GM23338 (cell line): Measurements from ENCODE around the gene NEMP1.

Experiments used
- EZH2 ChIP-seq: fragments of 200-600 bp; sonication (generic); IDR thresholded peaks from one replicate; pipeline ENCODE4 v1.8.0; 2017; ENCODE audit warnings: antibody characterized with exemption, mild to moderate bottlenecking, low read depth; ENCODE audit not compliant: unreplicated experiment
- EZH2phosphoT487 ChIP-seq: fragments of 200-600 bp; sonication (generic); IDR thresholded peaks from one replicate; pipeline ENCODE4 v1.8.1; 2018; ENCODE audit warnings: antibody characterized with exemption; ENCODE audit not compliant: unreplicated experiment
- POLR2AphosphoS5 ChIP-seq: IDR thresholded peaks from 2 replicates; pipeline ENCODE4 v1.6.1; 2016; ENCODE audit warnings: antibody characterized with exemption, low read depth
- TF ChIP-seq, protein P1 (sequence below), 2 experiments: fragments of 200-600 bp in 1 of 2; sonication (generic) in 1 of 2; conservative IDR thresholded peaks; 2 replicates each; pipeline versions ENCODE4 v1.5.1 to v1.6.1; 2016 to 2017; ENCODE audit warnings: antibody characterized with exemption in 2 of 2, low read depth in 2 of 2, mild to moderate bottlenecking in 2 of 2, moderate library complexity in 1 of 2
- TF ChIP-seq, protein P2 (sequence below): IDR thresholded peaks from one replicate; pipeline ENCODE4 v1.6.1; 2018; ENCODE audit warnings: antibody characterized with exemption; ENCODE audit not compliant: unreplicated experiment

DNA sequence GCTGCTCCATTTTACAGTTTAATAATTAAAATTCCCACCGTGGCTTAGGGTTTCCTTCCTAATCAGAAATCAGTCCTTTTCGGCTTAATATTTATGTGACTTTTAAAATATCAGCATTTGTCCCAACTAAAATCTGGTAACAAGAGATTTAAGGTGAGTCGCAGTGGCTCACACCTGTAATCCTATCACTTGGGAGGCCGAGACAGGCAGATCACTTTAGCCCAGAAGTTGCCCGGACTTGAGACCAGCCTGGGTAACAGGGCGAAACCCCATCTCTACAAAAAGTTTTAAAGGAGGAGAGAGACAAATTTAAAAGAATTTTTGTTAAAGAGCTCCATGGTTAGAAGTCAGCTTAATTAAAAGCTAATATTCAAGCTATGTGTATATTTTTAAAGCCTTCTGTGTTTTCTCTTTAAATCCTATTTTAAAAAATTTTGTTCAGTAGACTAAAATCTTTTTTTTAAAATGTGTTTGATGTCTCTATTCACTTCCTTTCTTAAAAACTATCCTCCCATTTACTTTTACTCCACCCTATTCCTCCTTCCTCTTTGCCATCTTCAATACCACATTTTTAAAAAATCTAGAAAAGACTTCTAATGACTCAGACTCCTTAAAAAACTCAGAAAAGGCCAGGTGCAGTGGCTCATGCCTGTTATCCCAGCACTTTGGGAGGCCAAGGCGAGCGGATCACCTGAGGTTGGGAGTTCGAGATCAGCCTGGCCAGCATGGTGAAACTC lies 58.4 kb downstream of the NEMP1 start:
- TF ChIP-seq EZH2 (no peak), POLR2AphosphoS5 (no peak), EZH2phosphoT487 (no peak)
- TF ChIP-seq, protein P1, sequence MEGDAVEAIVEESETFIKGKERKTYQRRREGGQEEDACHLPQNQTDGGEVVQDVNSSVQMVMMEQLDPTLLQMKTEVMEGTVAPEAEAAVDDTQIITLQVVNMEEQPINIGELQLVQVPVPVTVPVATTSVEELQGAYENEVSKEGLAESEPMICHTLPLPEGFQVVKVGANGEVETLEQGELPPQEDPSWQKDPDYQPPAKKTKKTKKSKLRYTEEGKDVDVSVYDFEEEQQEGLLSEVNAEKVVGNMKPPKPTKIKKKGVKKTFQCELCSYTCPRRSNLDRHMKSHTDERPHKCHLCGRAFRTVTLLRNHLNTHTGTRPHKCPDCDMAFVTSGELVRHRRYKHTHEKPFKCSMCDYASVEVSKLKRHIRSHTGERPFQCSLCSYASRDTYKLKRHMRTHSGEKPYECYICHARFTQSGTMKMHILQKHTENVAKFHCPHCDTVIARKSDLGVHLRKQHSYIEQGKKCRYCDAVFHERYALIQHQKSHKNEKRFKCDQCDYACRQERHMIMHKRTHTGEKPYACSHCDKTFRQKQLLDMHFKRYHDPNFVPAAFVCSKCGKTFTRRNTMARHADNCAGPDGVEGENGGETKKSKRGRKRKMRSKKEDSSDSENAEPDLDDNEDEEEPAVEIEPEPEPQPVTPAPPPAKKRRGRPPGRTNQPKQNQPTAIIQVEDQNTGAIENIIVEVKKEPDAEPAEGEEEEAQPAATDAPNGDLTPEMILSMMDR (conservative IDR thresholded peaks at IDR 0.05; ENCODE audit: low read depth in 2 of 2) = no peak
- TF ChIP-seq, protein P2, sequence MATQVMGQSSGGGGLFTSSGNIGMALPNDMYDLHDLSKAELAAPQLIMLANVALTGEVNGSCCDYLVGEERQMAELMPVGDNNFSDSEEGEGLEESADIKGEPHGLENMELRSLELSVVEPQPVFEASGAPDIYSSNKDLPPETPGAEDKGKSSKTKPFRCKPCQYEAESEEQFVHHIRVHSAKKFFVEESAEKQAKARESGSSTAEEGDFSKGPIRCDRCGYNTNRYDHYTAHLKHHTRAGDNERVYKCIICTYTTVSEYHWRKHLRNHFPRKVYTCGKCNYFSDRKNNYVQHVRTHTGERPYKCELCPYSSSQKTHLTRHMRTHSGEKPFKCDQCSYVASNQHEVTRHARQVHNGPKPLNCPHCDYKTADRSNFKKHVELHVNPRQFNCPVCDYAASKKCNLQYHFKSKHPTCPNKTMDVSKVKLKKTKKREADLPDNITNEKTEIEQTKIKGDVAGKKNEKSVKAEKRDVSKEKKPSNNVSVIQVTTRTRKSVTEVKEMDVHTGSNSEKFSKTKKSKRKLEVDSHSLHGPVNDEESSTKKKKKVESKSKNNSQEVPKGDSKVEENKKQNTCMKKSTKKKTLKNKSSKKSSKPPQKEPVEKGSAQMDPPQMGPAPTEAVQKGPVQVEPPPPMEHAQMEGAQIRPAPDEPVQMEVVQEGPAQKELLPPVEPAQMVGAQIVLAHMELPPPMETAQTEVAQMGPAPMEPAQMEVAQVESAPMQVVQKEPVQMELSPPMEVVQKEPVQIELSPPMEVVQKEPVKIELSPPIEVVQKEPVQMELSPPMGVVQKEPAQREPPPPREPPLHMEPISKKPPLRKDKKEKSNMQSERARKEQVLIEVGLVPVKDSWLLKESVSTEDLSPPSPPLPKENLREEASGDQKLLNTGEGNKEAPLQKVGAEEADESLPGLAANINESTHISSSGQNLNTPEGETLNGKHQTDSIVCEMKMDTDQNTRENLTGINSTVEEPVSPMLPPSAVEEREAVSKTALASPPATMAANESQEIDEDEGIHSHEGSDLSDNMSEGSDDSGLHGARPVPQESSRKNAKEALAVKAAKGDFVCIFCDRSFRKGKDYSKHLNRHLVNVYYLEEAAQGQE = no peak
